GM19452 (cell line): ENCODE results near the gene FGF9.
A peak's percentile ranks its signal among the peaks of the same experiment; 100 is the strongest.

Experiments used
- ATAC-seq: cut with Tn5 transposase; IDR thresholded peaks from one replicate; pipeline ENCODE4 v1.9.1; 2021; ENCODE audit not compliant: unreplicated experiment

FGF9 gene

GRCh38 chr13:21670883-21671619, at the start of gene FGF9:
Gene FGF9 (plus strand): TSS chr13:21671073. CDS start chr13:21671913, 840 bp downstream.
- ATAC-seq: peak; percentile 67

- ATAC-seq: no peak
These were observed 45.5 kb upstream of the FGF9 start for GRCh38 chr13:21625366-21625765.

GRCh38 chr13:21632196-21632595, 38.7 kb upstream of the FGF9 start:
- ATAC-seq: no peak

GRCh38 chr13:21636656-21637055, 34.2 kb upstream of the FGF9 start:
- no peak for ATAC-seq

GRCh38 chr13:21637296-21637695, 33.6 kb upstream of the FGF9 start:
- no peak for ATAC-seq

GRCh38 chr13:21638319-21639282, 32.3 kb upstream of the FGF9 start:
- no peak for ATAC-seq

GRCh38 chr13:21639561-21639960, 31.3 kb upstream of the FGF9 start:
- ATAC-seq: no peak

- no peak for ATAC-seq
These were observed 29.2 kb upstream of the FGF9 start for GRCh38 chr13:21641629-21642028.

- ATAC-seq: no peak
These were observed 13.3 kb upstream of the FGF9 start for GRCh38 chr13:21657538-21657937.

GRCh38 chr13:21659087-21659486, 11.8 kb upstream of the FGF9 start:
- no peak for ATAC-seq

- ATAC-seq: no peak
These were observed 9.6 kb upstream of the FGF9 start for GRCh38 chr13:21661097-21661909.

GRCh38 chr13:21663197-21663596, 7.7 kb upstream of the FGF9 start:
- no peak for ATAC-seq

- ATAC-seq: no peak
These were observed 2.1 kb upstream of the FGF9 start for GRCh38 chr13:21668732-21669275.

GRCh38 chr13:21670006-21670882, 629 bp upstream of the FGF9 start:
- ATAC-seq: peak; percentile 21

- ATAC-seq: no peak
These were observed 880 bp downstream of the FGF9 start for GRCh38 chr13:21671620-21672286.

- no peak for ATAC-seq
These were observed 1.4 kb downstream of the FGF9 start for GRCh38 chr13:21672287-21672680.

GRCh38 chr13:21672796-21673538, 2.1 kb downstream of the FGF9 start:
- ATAC-seq: no peak

GRCh38 chr13:21673539-21673788, 2.6 kb downstream of the FGF9 start:
- ATAC-seq: peak; percentile 26
